Measurements from ENCODE around the gene GPR37L1.

- no peak for TF ChIP-seq ZNF639 (tag by site-specific recombination; IDR thresholded peaks at IDR 0.05)
- no peak for TF ChIP-seq CTCF (tag by site-specific recombination; IDR thresholded peaks at IDR 0.05)
- no peak for TF ChIP-seq TCF7L2 (IDR thresholded peaks at IDR 0.05; ENCODE audit: borderline replicate concordance, low read depth, low read length)
- TF ChIP-seq OVOL3 (tag by site-specific recombination; IDR thresholded peaks at IDR 0.05): no peak
- TF ChIP-seq SETDB1 (IDR thresholded peaks at IDR 0.05; ENCODE audit: insufficient read length, low read length): no peak
- TF ChIP-seq ZNF280D (tag by site-specific recombination; IDR thresholded peaks at IDR 0.05): no peak
- TF ChIP-seq ZNF133 (tag by site-specific recombination; IDR thresholded peaks at IDR 0.05): no peak
Observed at GRCh38 chr1:202124142-202124541, 1.4 kb downstream of the GPR37L1 start.
